CD4-positive, alpha-beta T cell treated with Interleukin-2 at 100 ng/mL for 4 hours (primary cell): ENCODE results near the gene ALDH1A3.

Experiments used
- DNase-seq: peaks from one replicate; pipeline ENCODE4 v3.0.0-alpha.2; 2020; ENCODE audit warnings: low spot score

Gene ALDH1A3

DNA sequence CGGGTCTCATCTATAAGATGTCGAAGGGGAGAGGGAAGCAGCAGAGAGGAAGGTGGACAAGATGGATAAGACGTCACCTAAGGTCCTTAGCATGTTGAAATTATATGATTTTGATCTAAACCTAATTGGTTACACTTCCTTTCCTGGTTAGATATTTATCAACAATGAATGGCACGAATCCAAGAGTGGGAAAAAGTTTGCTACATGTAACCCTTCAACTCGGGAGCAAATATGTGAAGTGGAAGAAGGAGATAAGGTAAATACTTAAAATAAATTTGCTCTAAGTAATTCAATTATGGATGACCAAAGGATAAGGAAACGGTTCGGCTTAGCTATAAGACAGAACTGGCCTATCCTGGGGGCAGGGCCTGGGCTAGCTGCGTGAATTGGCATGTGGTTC, 5.5 kb downstream of the ALDH1A3 start:
- DNase-seq, result no peak

DNA sequence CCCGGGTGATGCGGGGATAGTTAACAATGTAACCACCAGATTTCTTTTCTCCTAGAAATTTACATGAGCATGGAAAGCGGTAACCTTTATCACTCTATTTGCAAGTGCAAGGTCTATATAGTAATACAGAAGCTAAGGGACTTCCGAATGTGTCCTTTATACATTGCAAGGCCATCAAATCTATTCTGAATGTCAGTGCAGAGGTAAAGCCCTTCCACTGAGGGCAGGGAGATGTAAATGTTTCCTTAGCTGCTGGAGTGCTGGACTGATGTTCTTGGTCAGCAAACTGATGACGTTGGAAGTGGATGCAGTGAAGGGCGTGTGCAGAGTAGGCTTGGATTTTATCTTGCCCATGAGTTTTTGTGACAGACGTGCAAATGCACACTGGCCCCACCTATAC, 6.2 kb downstream of the ALDH1A3 start:
- DNase-seq, result no peak

DNA sequence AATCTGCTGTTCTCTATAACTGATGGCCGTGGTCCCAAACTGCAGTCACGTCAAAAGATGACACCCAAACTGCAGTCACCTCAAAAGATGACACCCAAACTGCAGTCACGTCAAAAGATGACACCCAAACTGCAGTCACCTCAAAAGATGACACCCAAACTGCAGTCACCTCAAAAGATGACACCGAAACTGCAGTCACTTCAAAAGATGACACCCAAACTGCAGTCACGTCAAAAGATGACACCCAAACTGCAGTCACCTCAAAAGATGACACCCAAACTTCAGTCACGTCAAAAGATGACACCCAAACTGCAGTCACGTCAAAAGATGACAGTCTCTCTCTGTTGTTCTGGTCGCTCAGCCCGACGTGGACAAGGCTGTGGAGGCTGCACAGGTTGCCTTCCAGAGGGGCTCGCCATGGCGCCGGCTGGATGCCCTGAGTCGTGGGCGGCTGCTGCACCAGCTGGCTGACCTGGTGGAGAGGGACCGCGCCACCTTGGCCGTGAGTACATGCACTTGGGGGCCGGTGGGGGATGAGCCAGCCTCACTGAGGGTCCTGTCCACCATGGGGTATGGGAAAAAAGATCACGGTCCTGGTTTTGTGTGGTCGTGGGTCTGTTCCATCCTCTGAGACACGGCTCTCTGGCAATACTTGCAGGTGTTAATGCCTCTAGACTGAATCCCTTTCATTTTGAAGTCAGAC, 7.7 kb downstream of the ALDH1A3 start:
- DNase-seq, result no peak

DNA sequence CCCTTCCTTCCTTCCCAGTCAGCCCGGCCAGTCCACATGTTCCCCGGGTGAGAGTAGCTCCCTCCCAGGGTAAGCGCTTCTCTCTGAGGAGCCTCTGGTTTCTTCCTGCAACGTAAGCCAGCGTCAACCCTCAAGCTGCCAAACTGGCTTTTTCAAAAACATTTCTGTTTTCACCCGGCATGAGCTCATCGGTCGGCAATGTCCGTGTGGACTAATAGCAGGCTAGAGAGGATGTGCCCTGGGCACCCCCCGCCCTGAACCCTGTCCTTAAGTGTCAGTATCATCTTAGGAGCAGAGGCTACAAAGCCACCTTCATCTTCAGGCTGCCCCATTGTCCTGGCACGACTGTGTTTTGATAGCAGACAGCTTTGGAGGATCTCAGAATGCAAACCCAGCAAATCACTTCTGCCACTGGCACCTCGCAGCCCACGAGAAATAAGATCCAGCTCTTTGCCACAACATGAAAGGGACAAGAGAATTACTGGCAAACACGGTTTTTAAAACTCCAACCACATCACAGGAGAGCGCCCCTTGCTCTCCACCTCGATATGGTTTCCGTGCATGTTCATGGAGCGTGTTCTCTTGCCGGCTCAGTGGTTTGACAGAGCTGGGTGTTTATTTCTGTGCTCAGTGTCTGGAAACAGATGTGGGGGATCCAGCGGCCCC, 9.9 kb downstream of the ALDH1A3 start:
- DNase-seq, result no peak

DNA sequence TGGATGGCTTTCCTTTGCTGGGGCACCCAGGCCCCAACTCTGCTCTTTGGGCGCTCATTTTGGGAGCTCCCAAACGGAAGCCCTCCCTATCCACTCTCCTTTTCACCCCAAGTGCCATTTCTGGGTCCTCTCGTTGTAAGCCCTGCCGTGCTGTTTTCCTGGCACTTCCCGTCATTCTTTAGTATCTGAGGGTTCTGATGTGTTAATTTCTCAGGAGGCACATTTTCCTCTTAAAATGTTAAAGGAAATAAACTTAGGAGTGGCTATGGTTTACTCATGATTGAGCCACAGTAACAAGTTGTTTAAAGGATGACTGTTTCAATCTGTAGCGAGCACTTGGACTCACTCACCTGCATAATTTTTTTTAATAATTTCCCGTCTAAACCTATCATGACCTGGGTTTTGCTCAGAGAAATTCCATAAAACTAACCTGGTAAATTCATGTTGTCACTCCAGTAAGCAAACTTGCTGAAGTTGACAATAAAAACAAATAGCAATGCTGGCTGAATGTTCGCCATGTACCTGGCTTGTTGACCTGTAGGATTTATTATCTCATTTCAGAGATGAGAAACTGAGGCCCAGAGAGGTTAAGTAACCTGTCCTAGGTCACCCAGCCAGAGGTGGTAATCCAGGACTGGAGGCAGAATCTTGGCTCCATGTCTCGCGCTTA, 10.6 kb downstream of the ALDH1A3 start:
- DNase-seq, result no peak

DNA sequence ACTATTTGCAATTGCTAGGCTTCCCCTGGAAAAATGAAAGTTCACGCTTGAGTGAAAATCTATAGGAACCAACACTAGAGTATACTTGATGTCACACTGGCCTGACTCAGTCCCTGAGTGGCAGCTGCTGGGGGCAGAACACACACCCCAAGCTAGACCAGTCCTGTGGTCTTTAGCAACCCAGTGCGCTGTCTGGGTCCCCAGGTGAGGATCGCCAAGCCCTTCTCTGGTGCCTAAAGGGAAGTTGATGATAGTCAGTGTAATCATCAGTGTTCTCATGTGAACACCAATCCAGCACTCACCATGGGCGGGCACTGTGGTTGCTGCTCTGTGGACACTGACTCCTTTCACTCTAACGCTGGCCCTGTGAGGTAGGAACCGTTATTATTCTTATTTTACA, 11.2 kb downstream of the ALDH1A3 start:
- no peak for DNase-seq

DNA sequence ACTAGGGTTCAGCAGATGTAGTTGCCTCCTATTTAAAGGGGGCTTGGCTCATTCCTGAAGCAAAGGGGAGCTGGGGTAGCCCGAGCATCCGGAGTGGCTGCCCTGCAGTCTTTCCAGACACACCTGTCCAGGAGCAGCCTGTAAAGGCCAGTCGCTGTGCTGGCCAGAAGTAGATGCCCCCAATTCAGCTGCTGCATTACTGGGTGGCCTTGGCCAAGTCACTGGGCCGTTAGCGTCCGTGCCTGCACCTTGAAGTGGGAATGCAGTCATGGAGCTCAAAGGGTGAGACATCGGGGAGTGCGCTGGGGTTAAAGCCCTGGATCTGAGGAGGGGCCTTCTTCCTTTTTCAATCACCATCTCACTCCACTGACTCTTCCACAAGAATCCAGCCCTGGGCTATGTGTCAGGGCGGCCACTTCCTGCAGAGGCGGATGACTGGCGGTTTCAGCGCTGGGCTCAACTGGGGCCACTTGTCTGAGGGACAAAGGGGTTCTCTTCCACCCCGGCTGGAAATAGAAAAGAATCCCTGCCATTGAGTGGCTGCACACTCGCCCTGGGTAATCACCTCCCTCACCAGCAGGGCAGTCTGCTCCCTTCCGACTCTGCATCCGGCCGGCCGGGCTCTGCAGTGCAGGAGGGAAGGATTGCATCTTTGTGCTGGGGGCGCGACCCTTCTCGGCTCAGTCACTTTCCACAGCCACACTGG, 11.8 kb downstream of the ALDH1A3 start:
- no peak for DNase-seq

DNA sequence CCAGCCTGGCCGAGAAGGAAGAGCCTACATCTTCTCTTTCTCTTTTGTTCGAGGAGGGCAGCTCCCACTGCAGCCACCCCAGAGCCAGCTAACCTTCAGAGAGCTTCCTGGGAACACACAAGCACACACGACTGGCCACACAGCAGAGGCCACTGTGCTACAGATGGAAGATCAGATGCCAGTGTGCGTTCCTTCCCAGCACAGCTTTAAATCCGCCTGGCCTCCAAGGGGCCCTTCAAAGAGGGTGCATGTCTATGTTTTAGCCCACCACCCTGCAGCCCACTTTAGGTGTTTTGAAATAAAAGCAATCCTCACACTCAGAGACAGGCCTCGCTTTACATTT, 12.4 kb downstream of the ALDH1A3 start:
- DNase-seq, result no peak

DNA sequence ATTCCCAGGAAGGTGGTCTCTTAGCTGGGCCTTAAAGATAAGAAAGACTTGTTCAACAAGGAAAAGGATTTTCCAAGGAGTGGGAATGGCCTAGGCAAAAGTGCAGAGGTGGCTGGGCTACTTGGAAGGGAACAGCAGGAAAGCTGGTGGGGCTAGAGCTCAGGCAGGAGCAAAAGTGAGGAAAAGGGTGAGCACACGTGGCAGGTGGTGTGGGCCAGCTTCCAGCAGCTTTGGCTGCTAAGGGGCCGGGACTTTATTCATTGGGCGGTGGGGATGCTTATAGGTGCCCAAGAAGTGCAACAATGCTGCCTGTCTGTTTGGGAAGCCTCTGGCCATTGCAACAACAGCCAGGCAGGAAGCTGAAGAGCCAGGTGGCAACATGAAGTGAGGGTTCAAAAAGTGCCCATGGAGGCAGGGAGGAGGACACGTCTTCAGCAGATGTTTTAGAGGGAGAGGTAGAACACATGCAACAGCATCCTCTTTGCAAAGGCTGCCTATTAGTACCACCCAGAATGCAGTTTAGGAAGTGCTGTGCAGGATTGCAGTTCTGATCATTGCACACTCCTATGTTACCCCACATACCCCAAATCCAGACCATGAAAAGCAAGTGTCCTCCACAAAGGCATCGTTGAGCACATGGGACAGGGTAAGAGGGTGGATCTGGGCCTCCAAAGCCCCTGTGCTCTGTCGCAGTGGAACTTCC, 13.8 kb downstream of the ALDH1A3 start:
- DNase-seq, result no peak

DNA sequence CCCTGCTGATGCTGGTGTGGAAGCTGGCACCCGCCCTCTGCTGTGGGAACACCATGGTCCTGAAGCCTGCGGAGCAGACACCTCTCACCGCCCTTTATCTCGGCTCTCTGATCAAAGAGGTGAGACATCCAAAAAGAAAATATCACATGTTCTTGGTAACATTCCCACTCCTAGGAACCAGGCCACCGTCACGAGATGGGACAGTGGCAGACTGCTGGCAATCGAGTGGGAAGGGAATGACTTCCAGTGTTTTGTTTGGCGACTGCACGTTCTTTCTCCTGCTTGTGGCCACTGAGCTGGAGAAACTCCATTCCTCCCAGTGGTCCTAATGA, 14.3 kb downstream of the ALDH1A3 start:
- no peak for DNase-seq

DNA sequence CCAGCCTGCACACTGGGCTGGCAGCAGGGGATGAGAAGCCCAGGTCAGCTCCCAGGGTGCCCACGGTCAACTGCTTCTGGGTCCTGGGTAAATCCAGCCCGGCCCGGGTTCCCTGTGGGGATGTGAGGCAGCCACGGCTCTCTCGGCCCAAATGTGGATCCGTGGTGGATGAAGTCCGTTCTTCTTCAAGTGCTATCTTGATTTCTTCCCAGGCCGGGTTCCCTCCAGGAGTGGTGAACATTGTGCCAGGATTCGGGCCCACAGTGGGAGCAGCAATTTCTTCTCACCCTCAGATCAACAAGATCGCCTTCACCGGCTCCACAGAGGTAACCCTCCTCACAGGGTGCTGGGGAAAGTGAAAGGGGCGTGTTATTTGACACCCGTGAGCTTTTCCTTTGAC, 16.1 kb downstream of the ALDH1A3 start:
- DNase-seq, result no peak

DNA sequence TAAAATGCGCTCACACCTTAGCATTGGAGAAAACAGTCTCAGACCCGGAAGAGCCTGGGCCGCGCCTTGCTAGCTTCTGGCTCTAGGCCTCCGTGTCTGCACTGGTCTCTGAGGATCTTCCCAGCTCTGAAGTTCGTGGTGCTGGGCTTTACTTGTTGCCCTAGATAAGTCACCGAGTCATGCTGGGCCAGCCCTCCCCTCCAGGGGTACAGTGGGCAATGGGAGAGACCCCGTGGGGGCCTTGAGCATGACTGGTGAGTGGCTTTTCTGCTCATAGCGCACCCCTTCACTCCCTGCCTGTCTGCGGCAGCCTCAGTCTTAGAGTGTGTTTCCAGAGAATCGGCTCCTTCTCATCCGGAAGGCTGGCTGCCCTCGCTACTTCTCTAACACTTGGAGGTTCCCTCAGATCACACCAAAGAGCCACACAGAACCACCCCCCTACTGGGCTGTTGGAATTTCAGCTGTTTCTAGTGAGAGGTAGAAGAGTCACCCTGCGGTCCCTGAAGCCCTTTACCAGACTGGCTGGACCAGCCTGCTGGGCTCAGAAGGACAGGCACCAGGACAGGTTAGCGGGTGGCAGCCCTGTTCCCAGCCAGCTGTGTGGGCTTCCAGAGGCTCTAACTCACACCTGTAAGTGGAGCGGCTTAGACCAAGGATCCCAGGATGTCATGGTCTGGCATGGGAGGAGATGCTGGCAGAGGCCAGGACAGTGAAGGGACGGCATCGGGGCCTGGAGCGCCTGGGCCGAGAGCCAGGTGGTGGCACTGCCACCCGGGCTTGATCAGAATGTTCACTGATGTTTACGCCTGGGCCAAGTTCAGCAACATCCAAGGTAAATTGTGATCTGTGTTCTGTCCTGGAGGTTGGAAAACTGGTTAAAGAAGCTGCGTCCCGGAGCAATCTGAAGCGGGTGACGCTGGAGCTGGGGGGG, 17.9 kb downstream of the ALDH1A3 start:
- no peak for DNase-seq

DNA sequence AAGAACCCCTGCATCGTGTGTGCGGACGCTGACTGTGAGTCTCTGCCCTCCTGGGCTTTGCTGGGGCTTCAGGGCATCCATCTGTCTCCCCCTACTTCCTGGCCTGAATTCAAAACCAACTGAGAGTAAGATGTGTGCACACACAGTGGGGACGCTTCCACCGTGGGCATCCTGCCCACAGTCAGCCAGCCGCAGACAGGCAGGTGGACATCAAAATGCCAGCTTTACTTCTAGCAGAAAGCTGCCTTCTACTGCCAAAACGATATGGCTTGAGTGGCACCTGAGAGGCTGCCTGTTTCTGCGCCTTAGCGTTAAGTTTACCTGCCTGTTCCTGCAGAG, 18.5 kb downstream of the ALDH1A3 start:
- no peak for DNase-seq

DNA sequence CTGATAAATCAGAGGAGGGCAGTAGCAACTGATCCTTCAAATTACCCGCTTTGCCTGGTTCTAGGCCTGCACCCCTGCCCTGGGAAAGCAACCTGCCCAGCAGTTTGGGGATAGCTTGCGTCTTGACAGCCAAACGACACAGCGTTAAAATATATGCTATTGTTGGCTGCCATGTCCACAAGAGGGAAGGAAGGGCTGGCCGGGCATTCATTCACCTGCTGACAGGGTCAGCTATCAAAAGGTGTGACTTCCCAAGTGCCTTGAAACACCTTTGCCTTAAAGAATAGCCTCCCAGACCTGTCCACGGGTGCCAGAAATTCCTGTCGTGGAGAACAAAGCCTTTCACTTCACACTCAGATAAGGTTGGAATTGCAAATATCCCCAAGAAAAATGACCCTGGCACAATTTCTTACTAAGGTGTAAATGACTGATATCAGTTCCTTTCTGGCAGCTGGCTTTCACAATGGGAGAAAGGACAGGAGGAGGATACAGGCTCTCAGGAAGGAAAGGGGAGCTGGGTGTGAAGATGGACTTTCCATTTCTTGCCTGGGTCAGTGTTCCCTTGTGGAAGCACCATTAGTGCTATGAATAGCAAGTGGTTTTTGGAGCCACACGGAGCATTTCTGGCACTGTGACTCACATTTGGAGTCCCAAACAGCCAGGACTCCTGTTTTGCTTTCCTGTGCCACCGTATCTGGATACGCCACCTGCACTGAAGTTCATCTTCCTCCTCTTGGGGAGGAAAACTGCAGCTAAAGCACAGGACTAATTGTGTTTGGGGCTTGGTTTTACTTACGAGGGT, 19.2 kb downstream of the ALDH1A3 start:
- DNase-seq, result no peak

DNA sequence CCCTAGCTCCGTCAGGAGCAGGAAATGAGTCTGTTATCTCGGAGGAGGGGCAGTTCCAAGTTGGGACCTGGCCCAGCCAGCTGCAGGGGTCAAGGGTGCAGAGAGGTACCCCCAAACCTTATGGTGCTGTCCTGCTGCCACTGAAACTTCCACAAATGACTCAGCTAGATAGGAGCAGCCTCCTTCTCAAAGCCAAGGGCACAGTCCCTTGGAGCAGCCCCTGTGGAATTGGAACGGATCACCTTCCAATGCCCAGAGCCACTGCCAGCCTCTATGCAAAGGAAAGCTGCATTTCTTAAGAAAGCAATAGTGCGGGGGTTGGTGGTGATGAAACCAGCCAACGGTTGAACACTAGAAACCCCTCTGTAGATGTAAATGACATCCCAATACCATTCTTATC, 20.0 kb downstream of the ALDH1A3 start:
- DNase-seq, result no peak

DNA sequence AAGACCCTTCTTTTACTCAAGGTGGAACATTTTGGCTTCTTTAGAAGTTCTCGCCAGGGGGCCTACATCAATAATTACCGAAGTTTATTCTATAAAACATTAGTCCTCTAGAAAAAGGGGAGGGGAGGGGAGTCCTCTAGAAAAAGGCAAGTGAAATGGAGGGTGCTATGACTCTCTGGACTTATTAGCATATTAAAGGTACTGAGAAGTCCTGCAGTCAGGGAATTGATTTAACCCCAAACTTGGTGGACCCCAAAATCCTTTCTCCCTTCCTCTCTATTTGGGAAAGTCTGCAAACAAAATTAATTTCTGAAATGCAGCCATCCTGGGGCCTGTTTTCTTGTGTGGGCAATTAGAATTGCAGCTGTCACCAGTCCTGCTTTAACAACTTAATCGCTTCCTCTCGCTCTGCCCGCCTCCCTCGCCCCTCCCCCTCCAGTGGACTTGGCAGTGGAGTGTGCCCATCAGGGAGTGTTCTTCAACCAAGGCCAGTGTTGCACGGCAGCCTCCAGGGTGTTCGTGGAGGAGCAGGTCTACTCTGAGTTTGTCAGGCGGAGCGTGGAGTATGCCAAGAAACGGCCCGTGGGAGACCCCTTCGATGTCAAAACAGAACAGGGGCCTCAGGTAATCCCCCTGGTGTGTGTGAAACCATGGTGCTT, 20.6 kb downstream of the ALDH1A3 start:
- no peak for DNase-seq

DNA sequence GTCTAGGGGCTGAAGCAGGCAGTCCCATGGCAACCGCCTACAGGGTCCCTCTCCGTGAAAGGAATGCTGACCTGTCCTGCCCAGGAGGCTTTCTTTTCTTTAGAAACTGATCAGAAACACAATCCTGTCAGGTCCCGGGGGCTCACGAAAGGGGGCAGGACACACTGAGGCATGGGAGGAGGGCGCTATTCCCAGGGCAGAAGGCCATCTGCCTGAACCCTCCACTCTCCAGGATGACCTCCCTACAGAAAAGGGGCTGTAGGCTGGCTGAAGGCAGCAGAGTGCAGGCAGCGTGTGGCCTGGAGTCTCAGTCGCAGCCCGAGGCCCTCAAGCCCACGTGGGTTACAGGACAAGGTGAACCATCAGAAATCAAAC, 21.2 kb downstream of the ALDH1A3 start:
- no peak for DNase-seq

DNA sequence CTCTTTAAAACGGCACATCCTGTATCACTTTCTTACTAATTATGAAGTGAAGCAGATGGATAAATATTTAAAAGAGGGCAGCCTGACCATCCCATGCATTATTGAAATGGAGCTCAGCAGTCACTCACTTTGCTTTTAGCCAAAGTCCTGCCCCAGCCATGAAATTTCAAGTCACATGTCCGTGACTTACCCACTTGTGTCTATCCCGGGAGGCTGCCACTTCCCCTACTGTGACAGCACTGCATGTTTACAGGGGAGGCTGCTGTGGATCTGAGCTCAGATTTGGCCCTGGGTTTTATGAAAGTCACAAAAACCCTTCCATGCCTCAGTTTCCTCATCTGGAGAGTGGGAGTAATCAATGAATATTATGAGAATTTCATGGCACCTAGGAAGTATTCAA, 21.7 kb downstream of the ALDH1A3 start:
- no peak for DNase-seq

DNA sequence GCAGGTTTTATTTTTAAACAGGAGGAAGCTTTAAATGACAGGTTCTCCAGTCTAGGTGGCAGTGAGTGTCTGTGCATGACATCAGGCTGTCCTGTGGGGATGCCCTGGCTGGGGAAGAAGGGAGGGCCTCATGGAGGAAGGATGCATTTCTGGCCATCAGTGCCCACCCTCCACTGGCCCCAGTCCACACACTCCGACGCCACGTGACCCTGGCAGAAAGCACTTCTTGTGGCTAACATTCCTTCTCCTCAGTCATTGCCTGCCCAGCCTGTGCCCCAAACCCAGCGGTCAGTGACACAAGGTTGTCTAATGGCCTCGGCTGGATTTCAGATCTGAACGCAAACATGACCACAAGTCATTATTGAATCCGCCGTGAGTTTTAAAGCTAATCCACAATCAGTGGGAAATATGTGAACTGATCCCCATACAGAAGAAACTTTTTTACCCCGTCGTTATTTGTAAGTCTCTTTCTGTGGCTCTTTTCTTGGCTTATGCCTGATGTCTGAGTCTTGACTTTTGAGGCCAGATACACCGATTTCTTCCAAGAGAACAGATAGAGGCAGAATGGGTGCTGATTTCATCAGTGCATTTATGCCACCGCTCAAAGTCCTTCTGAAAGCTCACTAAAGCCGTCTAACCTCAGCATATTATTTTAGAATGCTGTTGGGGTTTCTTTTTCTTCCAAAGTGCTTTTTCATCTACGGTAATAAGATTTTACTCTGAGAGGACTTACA, 22.2 kb downstream of the ALDH1A3 start:
- no peak for DNase-seq
